ENCODE results near the gene ABCC3. TPM values are rescaled to one million over a fixed set of nuclear protein-coding genes. Genes with fewer than 3 reads are reported as not detected.

The ABCC3 gene
- total RNA-seq, 1 donor from 2014 or later = 5.9 TPM

- no peak for DNase-seq
Observed at GRCh38 chr17:50685691-50686493, 51.2 kb downstream of the ABCC3 start.

GRCh38 chr17:50686494-50687199 is 52.0 kb downstream of the ABCC3 start:
- DNase-seq = no peak

DNA sequence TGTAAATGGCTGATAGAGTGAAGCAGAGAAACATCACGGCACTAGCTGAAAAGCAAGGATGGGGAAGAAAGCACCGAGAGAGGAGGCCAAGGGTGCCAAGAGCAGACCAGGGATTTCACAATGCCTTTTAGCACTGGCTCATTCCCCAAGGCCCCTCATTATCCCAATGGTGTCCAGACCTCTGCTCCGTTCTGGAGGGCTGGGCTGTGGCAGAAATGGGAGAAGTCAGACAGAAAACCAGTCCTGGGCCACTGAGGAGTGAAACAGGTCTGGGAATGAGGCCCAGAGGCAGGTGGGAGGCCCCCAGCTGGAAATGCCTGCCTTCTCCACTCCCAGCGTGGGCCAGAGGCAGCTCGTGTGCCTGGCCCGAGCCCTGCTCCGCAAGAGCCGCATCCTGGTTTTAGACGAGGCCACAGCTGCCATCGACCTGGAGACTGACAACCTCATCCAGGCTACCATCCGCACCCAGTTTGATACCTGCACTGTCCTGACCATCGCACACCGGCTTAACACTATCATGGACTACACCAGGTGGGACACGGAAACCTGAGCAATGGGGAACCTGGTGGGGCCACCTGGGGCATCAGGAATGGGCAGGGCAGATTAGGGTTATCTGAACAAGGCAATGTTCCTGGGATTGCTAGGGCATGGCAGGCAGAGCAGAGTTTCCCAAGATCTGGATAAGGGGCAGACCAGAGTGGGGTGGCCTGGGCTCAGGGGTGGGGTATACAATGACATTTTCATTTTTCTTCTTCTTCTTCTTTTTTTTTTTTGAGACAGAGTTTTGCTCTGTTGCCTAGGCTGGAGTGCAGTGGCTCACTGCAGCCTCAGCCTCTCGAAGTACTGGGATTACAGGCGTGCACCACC is 52.8 kb downstream of the ABCC3 start:
- DNase-seq = no peak

GRCh38 chr17:50688245-50688644 is 53.6 kb downstream of the ABCC3 start:
- no peak for DNase-seq

GRCh38 chr17:50689251-50689650 is 54.6 kb downstream of the ABCC3 start:
- DNase-seq = no peak

- DNase-seq = no peak
Observed at GRCh38 chr17:50689956-50690886, 55.5 kb downstream of the ABCC3 start.

DNA sequence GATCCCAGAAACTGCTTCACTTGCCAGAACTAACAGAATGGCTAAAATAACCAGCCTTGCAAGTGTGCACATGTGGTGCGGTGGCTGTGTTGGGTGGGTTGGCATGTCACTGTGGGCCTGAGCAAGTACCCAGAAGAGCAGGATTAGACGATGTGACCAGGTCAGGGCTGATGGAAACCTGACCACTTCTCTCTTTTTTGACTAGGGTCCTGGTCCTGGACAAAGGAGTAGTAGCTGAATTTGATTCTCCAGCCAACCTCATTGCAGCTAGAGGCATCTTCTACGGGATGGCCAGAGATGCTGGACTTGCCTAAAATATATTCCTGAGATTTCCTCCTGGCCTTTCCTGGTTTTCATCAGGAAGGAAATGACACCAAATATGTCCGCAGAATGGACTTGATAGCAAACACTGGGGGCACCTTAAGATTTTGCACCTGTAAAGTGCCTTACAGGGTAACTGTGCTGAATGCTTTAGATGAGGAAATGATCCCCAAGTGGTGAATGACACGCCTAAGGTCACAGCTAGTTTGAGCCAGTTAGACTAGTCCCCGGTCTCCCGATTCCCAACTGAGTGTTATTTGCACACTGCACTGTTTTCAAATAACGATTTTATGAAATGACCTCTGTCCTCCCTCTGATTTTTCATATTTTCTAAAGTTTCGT is 56.3 kb downstream of the ABCC3 start:
- DNase-seq = no peak

- no peak for DNase-seq
Observed at GRCh38 chr17:50691550-50692447, 57.1 kb downstream of the ABCC3 start.

DNA sequence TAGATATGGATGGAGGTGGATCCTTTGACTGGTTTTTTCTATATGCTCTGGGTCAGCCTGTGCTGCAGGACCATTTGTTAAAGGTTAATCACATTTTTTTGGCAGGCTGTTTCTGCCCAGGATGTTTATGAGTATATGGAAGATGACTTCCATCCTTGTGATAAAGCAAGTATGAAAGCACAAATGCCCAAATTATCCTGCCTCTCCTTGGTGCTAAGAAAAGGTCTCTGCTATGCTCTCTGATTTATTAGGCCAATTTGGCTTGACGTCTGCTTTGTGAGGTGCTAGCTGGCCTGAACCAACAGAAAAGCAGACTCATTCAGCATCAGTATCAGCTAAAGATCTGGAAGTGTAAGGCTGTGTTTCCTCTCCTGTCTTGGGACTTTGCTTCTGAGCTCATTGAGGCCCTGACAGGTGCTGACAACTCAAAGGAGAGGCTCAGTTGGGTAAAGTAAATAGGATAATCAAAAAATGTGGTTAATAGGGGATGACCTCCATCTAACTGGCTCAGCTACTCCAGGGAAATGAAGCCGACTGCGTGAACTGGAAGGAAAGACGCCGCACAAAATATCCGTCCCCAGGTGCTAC is 57.9 kb downstream of the ABCC3 start:
- no peak for DNase-seq

GRCh38 chr17:50693036-50693682 is 58.5 kb downstream of the ABCC3 start:
- no peak for DNase-seq

DNA sequence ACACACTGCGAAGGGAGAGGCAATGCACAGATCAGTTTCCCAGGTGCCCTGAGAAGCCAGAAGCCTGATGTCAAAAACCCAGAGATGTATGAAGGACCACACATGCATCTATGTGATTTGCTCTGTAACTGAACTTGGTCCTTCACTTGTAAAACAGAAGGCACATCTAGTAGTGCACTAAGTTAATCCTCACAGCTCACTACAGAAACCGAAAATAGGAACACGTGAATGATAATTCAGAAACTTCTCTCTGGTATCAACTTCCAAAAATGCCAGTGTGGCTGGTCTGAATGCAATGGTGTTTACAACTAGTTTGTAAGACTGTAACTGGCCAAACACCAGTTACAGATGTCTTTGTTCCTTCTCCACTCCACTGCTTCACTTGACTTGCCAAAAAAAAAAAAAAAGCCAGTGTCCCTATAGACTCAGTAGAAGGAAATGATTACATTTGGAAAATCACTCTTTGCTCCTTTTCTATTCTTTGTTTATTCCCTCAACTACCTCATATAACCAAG is 61.7 kb downstream of the ABCC3 start:
- DNase-seq = no peak

DNA sequence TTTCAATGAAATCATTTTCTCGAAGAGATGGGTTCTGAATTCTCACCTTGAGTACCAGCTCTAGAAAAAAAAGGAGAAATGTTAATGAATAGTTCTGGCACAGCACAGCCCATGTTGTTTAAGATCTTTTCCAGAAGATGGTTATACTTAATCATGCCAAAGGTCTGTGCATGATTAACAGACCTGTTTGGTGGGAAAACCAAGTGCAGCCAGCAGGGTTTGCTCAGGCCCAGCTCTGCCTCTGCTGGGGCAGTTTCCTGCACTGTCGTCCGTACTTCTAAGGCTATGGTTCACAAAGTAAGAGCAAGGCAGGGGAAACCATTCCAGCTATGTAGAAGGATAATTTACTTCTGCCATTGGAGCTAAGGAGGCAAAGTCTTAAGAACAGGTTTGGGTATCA is 62.4 kb downstream of the ABCC3 start:
- DNase-seq = no peak

DNA sequence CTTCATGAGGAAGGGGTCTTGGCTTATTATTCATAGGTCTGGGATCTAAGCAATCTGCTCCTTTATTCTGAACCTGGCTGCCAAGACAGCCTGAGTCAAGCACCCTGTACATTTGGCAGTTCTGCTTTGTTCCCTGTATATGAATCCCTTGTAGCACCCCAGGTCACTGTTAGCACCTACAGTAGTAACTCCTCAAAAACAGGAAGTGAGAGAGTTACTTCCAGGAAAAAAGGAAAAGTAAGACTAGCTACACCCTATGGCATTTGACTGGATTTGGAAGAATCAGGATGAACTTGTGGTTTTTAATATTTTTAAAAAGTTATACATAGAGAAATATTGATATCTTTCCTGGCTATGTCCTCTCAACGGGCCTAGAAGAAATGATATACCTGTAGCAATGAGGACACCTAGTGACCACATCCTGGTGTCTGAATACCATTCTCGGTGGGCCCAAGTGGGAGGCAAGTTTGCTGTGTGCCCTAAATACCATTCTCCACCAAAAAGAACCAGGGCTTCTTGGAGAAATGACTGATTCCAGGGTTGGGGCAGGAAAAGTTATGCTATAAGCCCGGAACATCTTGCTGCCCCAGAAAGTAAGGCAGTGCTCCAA is 63.1 kb downstream of the ABCC3 start:
- no peak for DNase-seq

- DNase-seq = no peak
Observed at GRCh38 chr17:50699410-50699809, 64.7 kb downstream of the ABCC3 start.

DNA sequence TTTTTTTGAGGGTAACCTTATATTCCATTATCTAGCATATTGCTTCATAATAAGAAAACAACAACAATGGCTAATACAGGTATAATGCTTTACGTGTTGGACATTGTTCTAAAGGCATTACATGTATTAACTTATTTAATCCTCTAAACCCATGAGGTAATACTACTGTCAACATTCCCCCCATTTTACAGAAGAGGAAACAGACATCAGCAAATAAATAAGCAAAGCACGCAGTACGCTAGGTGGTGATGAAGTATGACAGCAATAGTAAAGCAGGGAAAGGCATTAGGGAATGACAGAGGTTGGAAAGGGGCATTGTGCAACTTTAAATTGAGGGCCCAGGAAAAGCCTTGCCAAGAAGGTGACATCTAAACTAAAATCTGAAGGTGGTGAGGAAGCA is 68.5 kb downstream of the ABCC3 start:
- DNase-seq = no peak

DNA sequence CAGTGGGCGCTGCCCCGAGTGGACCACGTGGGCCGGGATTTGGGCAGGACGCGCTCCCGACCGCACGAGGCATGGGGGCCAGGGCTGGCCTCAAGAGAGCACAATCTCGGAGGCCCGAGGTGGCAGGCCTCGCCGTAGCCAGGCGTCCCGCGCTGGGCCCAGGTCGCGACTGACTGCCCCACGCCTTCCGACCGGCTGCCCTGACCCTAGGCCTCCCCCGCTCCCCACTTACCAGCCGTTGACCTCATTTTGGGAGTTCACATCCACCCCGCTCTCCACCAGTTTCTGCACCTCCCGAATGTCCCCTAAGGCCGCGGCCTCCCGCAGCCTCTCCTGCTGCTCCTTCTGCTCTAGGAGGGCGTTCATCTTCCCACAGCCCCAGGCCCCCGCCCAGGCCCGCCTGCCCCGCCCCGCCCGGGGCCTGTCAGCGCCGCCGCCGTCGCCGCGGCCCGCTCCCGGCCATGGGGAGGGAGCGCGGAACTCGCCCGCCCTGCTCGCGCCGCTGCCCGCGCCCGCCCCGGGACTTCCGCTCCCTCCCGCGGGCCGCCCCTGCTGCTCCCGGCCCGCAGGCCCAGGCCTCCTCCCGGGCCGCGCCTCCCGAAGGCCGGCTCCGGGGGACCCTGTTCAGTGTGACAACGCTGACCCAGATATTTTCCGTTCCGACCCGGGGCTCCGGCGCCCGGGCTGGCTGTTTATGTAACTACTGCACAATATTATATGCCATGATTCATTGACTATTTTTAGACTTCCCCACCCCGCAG is 72.8 kb downstream of the ABCC3 start, which contains the start of gene ANKRD40:
TSS of gene ANKRD40 (minus strand) at position 626 of the 761 bp plus-strand sequence. CDS start at position 366, 260 bp downstream.
- peak; percentile 95 for DNase-seq
